GM19099 (cell line): Measurements from ENCODE around the gene RNF208.

ENCODE experiments used
- POLR2A ChIP-seq: IDR thresholded peaks from 3 replicates; pipeline ENCODE4 v1.6.1; 2011; ENCODE audit warnings: low read depth; ENCODE audit not compliant: insufficient read length; ENCODE audit errors: extremely low read depth

RNF208 gene

GRCh38 chr9:137227054-137227852, 5.2 kb upstream of the RNF208 start, which contains the start of gene RNF224:
RNF224 (plus strand) TSS chr9:137227502; CDS start chr9:137228336, 834 bp downstream.
- no peak for TF ChIP-seq POLR2A

GRCh38 chr9:137226338-137227053, 4.5 kb upstream of the RNF208 start:
- no peak for TF ChIP-seq POLR2A

GRCh38 chr9:137225699-137226331, 3.8 kb upstream of the RNF208 start:
- no peak for TF ChIP-seq POLR2A

- no peak for TF ChIP-seq POLR2A
Measured at GRCh38 chr9:137224830-137225694, 3.0 kb upstream of the RNF208 start, which contains the start of gene CYSRT1. CYSRT1 (plus strand) TSS chr9:137225174; CDS start chr9:137225622, 448 bp downstream.

GRCh38 chr9:137223078-137223970, 1.3 kb upstream of the RNF208 start:
- TF ChIP-seq POLR2A: peak; percentile 86

- TF ChIP-seq POLR2A: no peak
Measured at GRCh38 chr9:137221506-137222111, 431 bp downstream of the RNF208 start.

GRCh38 chr9:137221095-137221505, 940 bp downstream of the RNF208 start:
- TF ChIP-seq POLR2A: no peak

GRCh38 chr9:137220317-137221094, 1.5 kb downstream of the RNF208 start:
- TF ChIP-seq POLR2A: no peak

- TF ChIP-seq POLR2A: no peak
Measured at GRCh38 chr9:137219757-137220316, 2.2 kb downstream of the RNF208 start.

- no peak for TF ChIP-seq POLR2A
Measured at GRCh38 chr9:137218754-137219271, 3.2 kb downstream of the RNF208 start.

- no peak for TF ChIP-seq POLR2A
Measured at GRCh38 chr9:137218212-137218753, 3.8 kb downstream of the RNF208 start.
